Karpas-422 (cell line): ENCODE measurements around the gene SLC22A4. TPM values are rescaled to one million over a fixed set of nuclear protein-coding genes. Genes with fewer than 3 reads are reported as not detected.

ENCODE experiments used
- DNase-seq: peaks from one replicate; pipeline ENCODE4 v3.0.0-alpha.2; 2015
- H2AFZ ChIP-seq: fragments of 200-600 bp; sonication (generic); 2 replicates; pipeline ENCODE4 v1.6.1; 2014; ENCODE audit warnings: antibody characterized with exemption, low read length, mixed read lengths
- H3K27ac ChIP-seq: fragments of 200-600 bp; sonication (generic); 2 replicates; pipeline ENCODE4 v1.5.1; 2014; ENCODE audit warnings: mild to moderate bottlenecking, low read length, moderate library complexity
- H3K27me3 ChIP-seq: fragments of 200-600 bp; sonication (generic); 2 replicates; pipeline ENCODE4 v1.6.1; 2014; ENCODE audit warnings: low read length, mixed read lengths
- H3K36me3 ChIP-seq: fragments of 200-600 bp; sonication (generic); 2 replicates; pipeline ENCODE4 v1.6.1; 2014; ENCODE audit warnings: low read length, mixed read lengths; ENCODE audit not compliant: insufficient read depth
- H3K4me1 ChIP-seq: fragments of 200-600 bp; sonication (generic); 2 replicates; pipeline ENCODE4 v1.6.1; 2014; ENCODE audit warnings: mild to moderate bottlenecking, low read length, mixed read lengths
- H3K4me2 ChIP-seq: fragments of 200-600 bp; sonication (generic); 2 replicates; pipeline ENCODE4 v1.6.1; 2014; ENCODE audit warnings: low read length, low read depth, mild to moderate bottlenecking; ENCODE audit not compliant: poor library complexity, severe bottlenecking
- H3K4me3 ChIP-seq: fragments of 200-600 bp; sonication (generic); 2 replicates; pipeline ENCODE4 v1.5.1; 2014; ENCODE audit warnings: mild to moderate bottlenecking, antibody characterized with exemption, low read length, mixed read lengths
- H3K79me2 ChIP-seq: fragments of 200-600 bp; sonication (generic); 2 replicates; pipeline ENCODE4 v1.6.1; 2014; ENCODE audit warnings: mild to moderate bottlenecking, low read length, mixed read lengths
- H3K9ac ChIP-seq: fragments of 200-600 bp; sonication (generic); 2 replicates; pipeline ENCODE4 v1.6.0; 2014; ENCODE audit warnings: low read length
- H3K9me2 ChIP-seq: fragments of 200-600 bp; sonication (generic), shearing (Covaris generic); replicated peaks from 2 replicates; pipeline ENCODE4 v1.6.0; 2014; ENCODE audit warnings: mild to moderate bottlenecking, low read length, moderate library complexity; ENCODE audit not compliant: insufficient read depth
- H3K9me3 ChIP-seq: fragments of 300-700, 200-600 bp; sonication (generic); 2 replicates; pipeline ENCODE4 v1.6.1; 2014; ENCODE audit warnings: low read length, mixed read lengths
- H4K20me1 ChIP-seq: fragments of 200-600 bp; sonication (generic); 2 replicates; pipeline ENCODE4 v1.6.1; 2014; ENCODE audit warnings: mild to moderate bottlenecking, antibody characterized with exemption, low read length, low read depth; ENCODE audit not compliant: insufficient read depth
- total RNA-seq: library from RNA; depleted of rRNA; stranded (reverse); fragments of >200 nt; shearing (Covaris generic); gene quantifications from 2 replicates; pipeline ENCODE4 v1.2.3, GENCODE V29; 2014; ENCODE audit warnings: low replicate concordance

SLC22A4 gene
- total RNA-seq, 1 experiment from 2014 or later, result 0.52 TPM

GRCh38 chr5:132277971-132278853 is 16.0 kb upstream of the SLC22A4 start:
- Histone ChIP-seq H2AFZ (no peak overlapping the region), H4K20me1 (no peaks in the 10 kb centered on the region), H3K4me2 (no peak overlapping the region), H3K9me2 (no peaks in the 10 kb centered on the region), H3K27ac (no peak overlapping the region), H3K9me3 (no peaks in the 10 kb centered on the region), H3K4me3 (no peak overlapping the region), H3K27me3 (no peaks in the 10 kb centered on the region), H3K9ac (no peak overlapping the region), H3K36me3 (no peaks in the 10 kb centered on the region), H3K4me1 (peaks cover 2% of the 10 kb centered on the region; the same call in 1 of the 2 replicates), H3K79me2 (no peaks in the 10 kb centered on the region)
- no peak for DNase-seq

GRCh38 chr5:132279801-132280200 is 14.4 kb upstream of the SLC22A4 start:
- Histone ChIP-seq H3K4me2 (no peak overlapping the region), H2AFZ (no peak overlapping the region), H4K20me1 (no peaks in the 10 kb centered on the region), H3K27me3 (no peaks in the 10 kb centered on the region), H3K9ac (no peak overlapping the region), H3K79me2 (no peaks in the 10 kb centered on the region), H3K36me3 (no peaks in the 10 kb centered on the region), H3K9me3 (no peaks in the 10 kb centered on the region), H3K4me3 (no peak overlapping the region), H3K27ac (no peak overlapping the region), H3K9me2 (no peaks in the 10 kb centered on the region), H3K4me1 (peaks cover 2% of the 10 kb centered on the region; the same call in 1 of the 2 replicates)
- no peak for DNase-seq

GRCh38 chr5:132280371-132281240 is 13.6 kb upstream of the SLC22A4 start:
- Histone ChIP-seq H3K27me3 (no peaks in the 10 kb centered on the region), H2AFZ (no peak overlapping the region), H3K4me2 (no peak overlapping the region)

DNA sequence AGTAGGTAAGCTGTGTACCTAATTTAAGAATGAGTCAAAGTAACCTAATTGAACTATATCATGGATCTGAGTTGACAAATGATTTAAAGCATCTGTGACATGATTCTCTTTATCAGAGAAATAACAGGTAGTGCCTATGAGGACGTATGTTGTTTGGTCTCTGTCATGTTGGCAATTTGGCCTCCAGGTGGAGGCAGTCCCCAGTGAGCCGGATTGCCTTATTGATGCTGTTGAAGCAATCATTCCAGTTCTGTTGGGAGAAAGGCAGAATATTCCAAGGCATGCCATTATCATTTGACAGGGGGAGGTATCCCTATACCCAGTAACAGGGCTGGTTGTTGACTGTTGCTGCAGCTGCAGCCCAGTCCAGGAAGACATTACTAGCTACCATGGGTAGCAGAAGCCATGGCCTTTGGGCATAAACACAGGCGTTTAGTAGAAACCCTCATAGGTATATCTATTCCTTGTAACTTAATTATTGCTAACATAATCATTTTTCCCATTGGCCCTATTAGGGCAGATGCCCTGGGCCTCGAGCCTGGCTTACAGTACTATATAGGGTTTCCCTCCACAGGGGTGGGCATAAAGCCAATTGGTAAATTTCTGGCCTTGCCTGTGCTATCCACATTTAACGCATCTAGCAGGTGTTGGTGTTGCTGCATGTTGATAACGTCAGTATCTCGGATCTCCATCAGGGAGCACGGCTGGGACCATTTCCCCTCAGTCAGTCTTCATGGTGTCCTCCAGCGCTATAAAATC is 12.2 kb upstream of the SLC22A4 start:
- Histone ChIP-seq H3K9me2 (no peaks in the 10 kb centered on the region), H3K27me3 (no peaks in the 10 kb centered on the region), H2AFZ (no peak overlapping the region), H3K4me3 (no peak overlapping the region), H3K4me2 (no peak overlapping the region), H3K27ac (no peak overlapping the region), H3K4me1 (peaks cover 2% of the 10 kb centered on the region; the same call in 1 of the 2 replicates), H4K20me1 (no peaks in the 10 kb centered on the region), H3K79me2 (no peaks in the 10 kb centered on the region), H3K9me3 (no peaks in the 10 kb centered on the region), H3K36me3 (no peaks in the 10 kb centered on the region), H3K9ac (no peak overlapping the region)
- DNase-seq, result no peak

More at GRCh38 chr5:132280371-132281240, 13.6 kb upstream of the SLC22A4 start:
- no peaks in the 10 kb centered on the region for H3K9me3 ChIP-seq
- no peaks in the 10 kb centered on the region for H4K20me1 ChIP-seq
- H3K36me3 ChIP-seq, result no peaks in the 10 kb centered on the region
- no peaks in the 10 kb centered on the region for H3K9me2 ChIP-seq
- H3K9ac ChIP-seq, result no peak overlapping the region
- no peaks in the 10 kb centered on the region for H3K79me2 ChIP-seq
- no peak for DNase-seq
- no peak overlapping the region for H3K4me3 ChIP-seq
- H3K27ac ChIP-seq, result no peak overlapping the region
- H3K4me1 ChIP-seq, result peaks cover 2% of the 10 kb centered on the region; the same call in 1 of the 2 replicates

GRCh38 chr5:132283423-132284043 is 10.7 kb upstream of the SLC22A4 start:
- Histone ChIP-seq H3K27ac (no peak overlapping the region), H3K27me3 (no peaks in the 10 kb centered on the region), H3K4me1 (no peaks in the 10 kb centered on the region), H3K4me3 (no peak overlapping the region), H3K9ac (no peak overlapping the region), H3K4me2 (no peak overlapping the region), H3K9me2 (no peaks in the 10 kb centered on the region), H3K36me3 (no peaks in the 10 kb centered on the region), H4K20me1 (no peaks in the 10 kb centered on the region), H3K9me3 (no peaks in the 10 kb centered on the region), H2AFZ (no peak overlapping the region), H3K79me2 (no peaks in the 10 kb centered on the region)
- DNase-seq, result peak; percentile 62

DNA sequence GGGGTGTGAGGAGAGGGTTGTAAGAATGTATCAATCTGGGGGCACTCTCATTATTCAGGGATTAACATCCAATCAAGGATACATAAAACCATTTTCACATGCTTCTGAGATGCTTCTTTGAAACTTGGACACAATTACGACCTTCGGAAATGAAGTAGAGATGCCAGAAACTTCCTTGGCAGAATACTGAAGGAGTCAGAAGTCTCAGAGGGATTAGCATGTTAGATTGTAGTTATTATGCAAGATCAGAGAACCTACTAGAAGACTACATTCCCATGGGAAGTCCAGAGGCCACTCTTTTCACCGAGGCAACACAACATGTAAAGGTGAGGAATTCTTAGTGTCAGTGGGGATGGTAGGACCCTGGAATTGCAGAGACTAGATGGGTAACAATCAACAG is 5.1 kb upstream of the SLC22A4 start:
- Histone ChIP-seq H3K4me1 (peaks cover 16% of the 10 kb centered on the region), H3K79me2 (no peaks in the 10 kb centered on the region)

GRCh38 chr5:132291026-132291425 is 3.2 kb upstream of the SLC22A4 start:
- H3K4me1 ChIP-seq, result peaks cover 29% of the 10 kb centered on the region
- no peak overlapping the region for H3K4me3 ChIP-seq
- no peak overlapping the region for H3K9ac ChIP-seq
- H3K9me3 ChIP-seq, result no peaks in the 10 kb centered on the region
- no peak overlapping the region for H3K27ac ChIP-seq
- no peaks in the 10 kb centered on the region for H3K9me2 ChIP-seq
- no peaks in the 10 kb centered on the region for H3K79me2 ChIP-seq
- no peak overlapping the region for H3K4me2 ChIP-seq
- no peak overlapping the region for H2AFZ ChIP-seq
- no peaks in the 10 kb centered on the region for H3K27me3 ChIP-seq
- DNase-seq, result no peak
- H4K20me1 ChIP-seq, result no peaks in the 10 kb centered on the region
- H3K36me3 ChIP-seq, result no peaks in the 10 kb centered on the region

More for the DNA sequence above, 5.1 kb upstream of the SLC22A4 start:
- Histone ChIP-seq H3K9me3 (no peaks in the 10 kb centered on the region), H3K4me2 (no peak overlapping the region), H3K4me3 (no peak overlapping the region), H3K9me2 (no peaks in the 10 kb centered on the region), H2AFZ (no peak overlapping the region), H3K27ac (no peak overlapping the region), H3K27me3 (no peaks in the 10 kb centered on the region), H4K20me1 (no peaks in the 10 kb centered on the region), H3K36me3 (no peaks in the 10 kb centered on the region), H3K9ac (no peak overlapping the region)
- no peak for DNase-seq
